ENCODE data around the gene MPV17L.
"Not testable (repeated sequence)": the region's sequence is repeated elsewhere in the genome, so short reads cannot be mapped to it uniquely, and the experiment has no call there.

MPV17L gene

DNA sequence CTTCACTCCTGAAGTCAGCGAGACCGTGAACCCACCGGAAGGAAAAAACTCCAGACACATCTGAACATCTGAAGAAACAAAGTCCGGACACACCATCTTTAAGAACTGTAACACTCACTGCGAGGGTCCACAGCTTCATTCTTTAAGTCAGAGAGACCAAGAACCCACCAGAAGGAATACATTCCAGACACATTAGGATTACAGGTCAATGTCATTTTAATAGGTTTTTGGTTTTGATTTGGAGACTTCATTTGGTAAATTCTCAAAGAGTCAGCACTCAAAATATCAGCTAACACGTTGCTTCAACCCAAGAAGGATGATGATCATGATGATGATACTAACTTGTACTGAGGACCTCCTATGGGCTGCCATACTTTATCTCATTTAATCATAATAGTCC is 31.2 kb downstream of the MPV17L start (continued):
- TF ChIP-seq, protein P1, sequence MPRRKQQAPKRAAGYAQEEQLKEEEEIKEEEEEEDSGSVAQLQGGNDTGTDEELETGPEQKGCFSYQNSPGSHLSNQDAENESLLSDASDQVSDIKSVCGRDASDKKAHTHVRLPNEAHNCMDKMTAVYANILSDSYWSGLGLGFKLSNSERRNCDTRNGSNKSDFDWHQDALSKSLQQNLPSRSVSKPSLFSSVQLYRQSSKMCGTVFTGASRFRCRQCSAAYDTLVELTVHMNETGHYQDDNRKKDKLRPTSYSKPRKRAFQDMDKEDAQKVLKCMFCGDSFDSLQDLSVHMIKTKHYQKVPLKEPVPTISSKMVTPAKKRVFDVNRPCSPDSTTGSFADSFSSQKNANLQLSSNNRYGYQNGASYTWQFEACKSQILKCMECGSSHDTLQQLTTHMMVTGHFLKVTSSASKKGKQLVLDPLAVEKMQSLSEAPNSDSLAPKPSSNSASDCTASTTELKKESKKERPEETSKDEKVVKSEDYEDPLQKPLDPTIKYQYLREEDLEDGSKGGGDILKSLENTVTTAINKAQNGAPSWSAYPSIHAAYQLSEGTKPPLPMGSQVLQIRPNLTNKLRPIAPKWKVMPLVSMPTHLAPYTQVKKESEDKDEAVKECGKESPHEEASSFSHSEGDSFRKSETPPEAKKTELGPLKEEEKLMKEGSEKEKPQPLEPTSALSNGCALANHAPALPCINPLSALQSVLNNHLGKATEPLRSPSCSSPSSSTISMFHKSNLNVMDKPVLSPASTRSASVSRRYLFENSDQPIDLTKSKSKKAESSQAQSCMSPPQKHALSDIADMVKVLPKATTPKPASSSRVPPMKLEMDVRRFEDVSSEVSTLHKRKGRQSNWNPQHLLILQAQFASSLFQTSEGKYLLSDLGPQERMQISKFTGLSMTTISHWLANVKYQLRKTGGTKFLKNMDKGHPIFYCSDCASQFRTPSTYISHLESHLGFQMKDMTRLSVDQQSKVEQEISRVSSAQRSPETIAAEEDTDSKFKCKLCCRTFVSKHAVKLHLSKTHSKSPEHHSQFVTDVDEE (CRISPR knock-in tag; IDR thresholded peaks at IDR 0.05), result no peak
- TF ChIP-seq, protein P2, sequence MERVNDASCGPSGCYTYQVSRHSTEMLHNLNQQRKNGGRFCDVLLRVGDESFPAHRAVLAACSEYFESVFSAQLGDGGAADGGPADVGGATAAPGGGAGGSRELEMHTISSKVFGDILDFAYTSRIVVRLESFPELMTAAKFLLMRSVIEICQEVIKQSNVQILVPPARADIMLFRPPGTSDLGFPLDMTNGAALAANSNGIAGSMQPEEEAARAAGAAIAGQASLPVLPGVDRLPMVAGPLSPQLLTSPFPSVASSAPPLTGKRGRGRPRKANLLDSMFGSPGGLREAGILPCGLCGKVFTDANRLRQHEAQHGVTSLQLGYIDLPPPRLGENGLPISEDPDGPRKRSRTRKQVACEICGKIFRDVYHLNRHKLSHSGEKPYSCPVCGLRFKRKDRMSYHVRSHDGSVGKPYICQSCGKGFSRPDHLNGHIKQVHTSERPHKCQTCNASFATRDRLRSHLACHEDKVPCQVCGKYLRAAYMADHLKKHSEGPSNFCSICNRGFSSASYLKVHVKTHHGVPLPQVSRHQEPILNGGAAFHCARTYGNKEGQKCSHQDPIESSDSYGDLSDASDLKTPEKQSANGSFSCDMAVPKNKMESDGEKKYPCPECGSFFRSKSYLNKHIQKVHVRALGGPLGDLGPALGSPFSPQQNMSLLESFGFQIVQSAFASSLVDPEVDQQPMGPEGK (CRISPR knock-in tag; IDR thresholded peaks at IDR 0.05; ENCODE audit: borderline replicate concordance), result no peak
- TF ChIP-seq OSR1 (CRISPR knock-in tag; IDR thresholded peaks at IDR 0.05), result no peak
- no peak for TF ChIP-seq ZNF565 (CRISPR knock-in tag; conservative IDR thresholded peaks at IDR 0.05; ENCODE audit: low read depth)
- TF ChIP-seq ARNTL (CRISPR knock-in tag; IDR thresholded peaks at IDR 0.05; ENCODE audit: borderline replicate concordance, low read depth), result no peak
- TF ChIP-seq ZC3H10 (CRISPR knock-in tag; IDR thresholded peaks at IDR 0.05), result no peak
- TF ChIP-seq PPARA (CRISPR knock-in tag; IDR thresholded peaks at IDR 0.05; ENCODE audit: borderline replicate concordance), result no peak

DNA sequence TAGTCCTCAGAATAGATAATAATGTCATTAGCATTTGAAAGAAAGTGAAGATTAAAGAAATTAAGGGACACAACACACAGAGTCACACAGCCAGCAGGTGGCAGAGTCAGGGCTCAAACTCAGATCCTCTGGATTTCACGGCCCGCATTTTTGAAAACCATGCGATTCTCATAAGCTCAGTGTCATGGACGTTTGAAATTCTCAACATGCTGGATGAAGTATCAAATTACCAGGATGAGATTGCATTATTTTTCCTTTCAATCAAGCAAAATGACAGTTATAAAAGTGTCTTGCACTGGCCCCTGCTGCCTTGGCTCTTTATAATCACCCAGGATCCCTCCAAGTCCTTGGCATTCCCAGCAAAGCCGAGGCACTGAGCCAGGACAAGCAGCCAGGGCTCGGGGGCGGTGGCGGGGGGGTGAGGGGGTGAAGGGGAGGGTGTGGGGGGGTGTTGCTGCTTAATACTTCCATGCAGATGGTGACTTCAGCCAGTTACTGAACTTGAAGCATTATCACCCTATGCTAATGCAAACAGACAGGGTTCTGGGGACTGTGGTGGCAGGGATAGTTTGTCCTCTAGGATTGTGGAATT is 32.2 kb downstream of the MPV17L start:
- TF ChIP-seq OSR1 (CRISPR knock-in tag; IDR thresholded peaks at IDR 0.05), result no peak
- TF ChIP-seq ISL1 (CRISPR knock-in tag; IDR thresholded peaks at IDR 0.05), result peak; percentile 37
- peak; percentile 98 for ATAC-seq

DNA sequence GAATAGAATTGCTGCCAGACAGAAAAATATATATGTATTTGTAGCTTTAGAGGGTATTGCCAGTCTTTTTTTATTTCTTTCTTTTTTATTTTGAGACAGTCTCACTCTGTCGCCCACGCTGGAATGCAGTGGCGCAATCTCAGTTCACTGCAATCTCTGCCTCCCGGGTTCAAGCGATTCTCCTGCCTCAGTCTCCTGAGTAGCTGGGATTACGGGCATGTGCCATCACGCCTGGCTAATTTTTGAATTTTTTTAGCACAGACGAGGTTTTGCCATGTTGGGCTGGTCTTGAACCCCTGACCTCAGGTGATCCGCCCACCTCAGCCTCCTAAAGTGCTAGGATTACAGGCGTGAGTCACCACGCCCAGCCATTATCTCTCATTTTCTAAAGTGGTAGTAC is 35.3 kb downstream of the MPV17L start:
- ATAC-seq, result not testable (repeated sequence)

DNA sequence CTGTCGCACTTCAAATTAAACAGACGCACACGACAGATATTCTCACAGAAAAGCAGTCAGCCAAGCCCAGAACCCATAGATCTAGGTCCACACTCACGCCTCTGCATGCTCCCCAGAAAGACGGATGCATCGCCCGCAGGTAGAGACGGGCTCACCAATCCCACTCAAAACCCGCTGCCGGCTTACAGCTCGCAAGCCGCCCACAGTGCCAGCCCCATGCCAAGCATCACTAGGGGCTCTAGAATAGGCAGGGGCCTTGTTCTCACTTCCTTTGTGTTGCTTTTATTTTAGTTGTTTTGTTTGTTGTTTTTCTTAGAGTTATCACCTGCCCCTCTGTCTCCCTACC is 38.5 kb downstream of the MPV17L start:
- peak; percentile 62 for ATAC-seq
- TF ChIP-seq TOX (CRISPR knock-in tag; IDR thresholded peaks at IDR 0.05; ENCODE audit: borderline replicate concordance) (no peak), ZFP30 (CRISPR knock-in tag; IDR thresholded peaks at IDR 0.05) (no peak)

DNA sequence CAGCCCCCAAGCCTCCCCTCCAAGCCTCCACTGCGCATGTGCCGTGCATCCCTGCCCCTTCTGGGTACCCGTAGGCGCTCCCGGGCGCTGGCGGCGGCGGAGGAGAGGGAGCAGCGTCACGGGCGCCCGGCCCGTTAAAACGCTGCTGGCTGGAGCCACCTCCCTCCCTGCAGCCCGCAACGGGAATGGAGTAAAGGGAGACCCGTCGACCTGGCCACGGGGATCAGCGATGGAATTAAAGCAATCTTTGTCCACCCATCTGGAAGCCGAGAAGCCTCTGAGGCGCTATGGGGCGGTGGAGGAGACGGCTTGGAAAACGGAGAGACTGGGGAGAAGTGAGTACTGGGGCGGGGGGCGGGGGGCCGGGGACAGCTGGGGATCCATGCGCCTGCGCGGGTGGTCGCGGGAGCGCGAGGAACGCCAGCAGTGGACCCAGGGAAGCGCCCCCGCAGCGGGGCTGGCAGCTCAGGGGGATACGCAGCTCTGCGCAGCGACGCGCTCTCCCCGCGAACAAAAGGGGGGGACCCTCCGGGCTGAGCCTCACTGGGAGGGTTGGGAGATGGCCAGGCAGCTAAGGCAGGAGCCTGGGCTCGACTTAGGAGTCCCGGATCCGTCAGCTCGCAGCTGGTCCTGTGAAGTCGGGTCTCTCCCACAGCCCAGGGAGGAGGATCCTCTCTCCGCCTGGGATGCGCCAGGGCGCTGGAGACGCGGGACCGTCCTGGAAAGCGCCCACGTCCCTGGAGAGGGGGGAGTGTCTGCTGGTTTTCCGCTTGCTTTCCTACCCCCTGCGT is 39.1 kb downstream of the MPV17L start, which contains the start of gene BMERB1:
Gene BMERB1, plus strand, starts transcription at position 164 of the 791 bp plus-strand sequence. Its CDS starts 66 bp downstream, at position 230.
- ATAC-seq, result peak; percentile 94
- TF ChIP-seq, protein P1 (CRISPR knock-in tag; IDR thresholded peaks at IDR 0.05), result no peak
- TF ChIP-seq, protein P3, sequence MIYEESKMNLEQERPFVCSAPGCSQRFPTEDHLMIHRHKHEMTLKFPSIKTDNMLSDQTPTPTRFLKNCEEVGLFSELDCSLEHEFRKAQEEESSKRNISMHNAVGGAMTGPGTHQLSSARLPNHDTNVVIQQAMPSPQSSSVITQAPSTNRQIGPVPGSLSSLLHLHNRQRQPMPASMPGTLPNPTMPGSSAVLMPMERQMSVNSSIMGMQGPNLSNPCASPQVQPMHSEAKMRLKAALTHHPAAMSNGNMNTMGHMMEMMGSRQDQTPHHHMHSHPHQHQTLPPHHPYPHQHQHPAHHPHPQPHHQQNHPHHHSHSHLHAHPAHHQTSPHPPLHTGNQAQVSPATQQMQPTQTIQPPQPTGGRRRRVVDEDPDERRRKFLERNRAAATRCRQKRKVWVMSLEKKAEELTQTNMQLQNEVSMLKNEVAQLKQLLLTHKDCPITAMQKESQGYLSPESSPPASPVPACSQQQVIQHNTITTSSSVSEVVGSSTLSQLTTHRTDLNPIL (CRISPR knock-in tag; IDR thresholded peaks at IDR 0.05; ENCODE audit: low read depth), result no peak
- TF ChIP-seq OSR1 (CRISPR knock-in tag; IDR thresholded peaks at IDR 0.05) (no peak), ISL1 (CRISPR knock-in tag; IDR thresholded peaks at IDR 0.05) (no peak), CSDC2 (CRISPR knock-in tag; IDR thresholded peaks at IDR 0.05) (no peak), ZNF565 (CRISPR knock-in tag; conservative IDR thresholded peaks at IDR 0.05; ENCODE audit: low read depth) (no peak), BACH2 (CRISPR knock-in tag; IDR thresholded peaks at IDR 0.05; ENCODE audit: borderline replicate concordance) (no peak), TOX (CRISPR knock-in tag; IDR thresholded peaks at IDR 0.05; ENCODE audit: borderline replicate concordance) (no peak), TCF4 (CRISPR knock-in tag; IDR thresholded peaks at IDR 0.05; ENCODE audit: borderline replicate concordance) (no peak), PPARA (CRISPR knock-in tag; IDR thresholded peaks at IDR 0.05; ENCODE audit: borderline replicate concordance) (no peak), ZNF70 (CRISPR knock-in tag; IDR thresholded peaks at IDR 0.05) (no peak), ZFP3 (CRISPR knock-in tag; IDR thresholded peaks at IDR 0.05) (no peak), SNAI2 (CRISPR knock-in tag; IDR thresholded peaks at IDR 0.05) (no peak), ZFP30 (CRISPR knock-in tag; IDR thresholded peaks at IDR 0.05) (no peak), ZNF8 (CRISPR knock-in tag; IDR thresholded peaks at IDR 0.05) (no peak), ESRRG (CRISPR knock-in tag; IDR thresholded peaks at IDR 0.05) (no peak)

All from SK-N-SH treated with all-trans-retinoic acid at 6 μM for 48 hours (cell line).